H9 (cell line): ENCODE results near the gene SDK2. TPM values are rescaled to one million over a fixed set of nuclear protein-coding genes. Genes with fewer than 3 reads are reported as not detected.

Experiments
- DNase-seq: peaks from one replicate; pipeline ENCODE4 v3.0.0-alpha.2; 2017
- H2AFZ ChIP-seq: one replicate; pipeline ENCODE4 v1.6.1; 2013; ENCODE audit warnings: mild to moderate bottlenecking, low read length, control low read depth, moderate library complexity
- H2AK5ac ChIP-seq: 2 replicates; pipeline ENCODE4 v1.6.1; 2013; ENCODE audit warnings: low read length, control low read depth, mixed read lengths; ENCODE audit not compliant: insufficient read length
- H2BK120ac ChIP-seq: one replicate; pipeline ENCODE4 v1.6.1; 2013; ENCODE audit warnings: low read depth, mild to moderate bottlenecking, low read length, control low read depth, inconsistent platforms; ENCODE audit not compliant: poor library complexity, severe bottlenecking
- H2BK12ac ChIP-seq: 2 replicates; pipeline ENCODE4 v1.6.1; 2013; ENCODE audit warnings: low read length, control low read depth, mixed read lengths, low read depth; ENCODE audit not compliant: insufficient read length
- H2BK15ac ChIP-seq: 2 replicates; pipeline ENCODE4 v1.6.1; 2013; ENCODE audit warnings: low read depth, low read length, control low read depth
- H2BK20ac ChIP-seq: one replicate; pipeline ENCODE4 v1.6.1; 2013; ENCODE audit warnings: low read depth, mild to moderate bottlenecking, low read length, control low read depth, inconsistent platforms; ENCODE audit not compliant: poor library complexity, severe bottlenecking
- H2BK5ac ChIP-seq: 2 replicates; pipeline ENCODE4 v1.6.1; 2013; ENCODE audit warnings: low read length, control low read depth, mixed read lengths; ENCODE audit not compliant: insufficient read length
- H3K14ac ChIP-seq: 2 replicates; pipeline ENCODE4 v1.6.1; 2013; ENCODE audit warnings: low read length, control low read depth; ENCODE audit not compliant: insufficient read depth
- H3K18ac ChIP-seq: 2 replicates; pipeline ENCODE4 v1.6.1; 2013; ENCODE audit warnings: low read depth, mild to moderate bottlenecking, mixed read lengths, low read length, control low read depth; ENCODE audit not compliant: insufficient read length
- H3K23ac ChIP-seq: 2 replicates; pipeline ENCODE4 v1.6.1; 2013; ENCODE audit warnings: low read length, control low read depth, mixed read lengths, low read depth; ENCODE audit not compliant: insufficient read length
- H3K23me2 ChIP-seq: 2 replicates; pipeline ENCODE4 v1.6.1; 2013; ENCODE audit warnings: low read depth, mild to moderate bottlenecking, mixed read lengths, low read length, control low read depth; ENCODE audit not compliant: insufficient read length, poor library complexity, severe bottlenecking
- H3K27ac ChIP-seq: 2 replicates; pipeline ENCODE4 v1.5.1; 2013; ENCODE audit warnings: low read length, control low read depth, mixed read lengths, low read depth; ENCODE audit not compliant: insufficient read length
- H3K27me3 ChIP-seq: 2 replicates; pipeline ENCODE4 v1.6.1; 2013; ENCODE audit warnings: low read length, control low read depth, inconsistent platforms; ENCODE audit not compliant: insufficient read depth
- H3K4ac ChIP-seq: 2 replicates; pipeline ENCODE4 v1.6.1; 2013; ENCODE audit warnings: low read depth, mild to moderate bottlenecking, control low read depth, inconsistent platforms, low read length, moderate library complexity
- H3K4me1 ChIP-seq: 2 replicates; pipeline ENCODE4 v1.6.1; 2013; ENCODE audit warnings: low read length, control low read depth, inconsistent platforms; ENCODE audit not compliant: insufficient read depth
- H3K4me2 ChIP-seq: 2 replicates; pipeline ENCODE4 v1.6.1; 2013; ENCODE audit warnings: low read length, control low read depth, mixed read lengths; ENCODE audit not compliant: insufficient read length, insufficient read depth
- H3K56ac ChIP-seq: 2 replicates; pipeline ENCODE4 v1.6.1; 2013; ENCODE audit warnings: low read depth, mild to moderate bottlenecking, mixed read lengths, low read length, control low read depth; ENCODE audit not compliant: insufficient read length
- H3K79me1 ChIP-seq: 2 replicates; pipeline ENCODE4 v1.6.1; 2013; ENCODE audit warnings: low read depth, mild to moderate bottlenecking, moderate library complexity, low read length, control low read depth, inconsistent platforms; ENCODE audit not compliant: insufficient read depth, poor library complexity, severe bottlenecking
- H3K79me2 ChIP-seq: 2 replicates; pipeline ENCODE4 v1.6.1; 2013; ENCODE audit warnings: low read length, control low read depth, inconsistent platforms; ENCODE audit not compliant: insufficient read depth
- H3K9ac ChIP-seq: 2 replicates; pipeline ENCODE4 v1.6.1; 2013; ENCODE audit warnings: low read length, control low read depth, mixed read lengths; ENCODE audit not compliant: insufficient read length; ENCODE audit errors: extremely low read depth
- H3K9me3 ChIP-seq: one replicate; pipeline ENCODE4 v1.6.1; 2013; ENCODE audit warnings: low read depth, low read length, inconsistent platforms; ENCODE audit not compliant: control insufficient read depth
- H3T11ph ChIP-seq: one replicate; pipeline ENCODE4 v1.6.1; 2013; ENCODE audit warnings: mild to moderate bottlenecking, low read length, control low read depth, inconsistent platforms
- H4K20me1 ChIP-seq: one replicate; pipeline ENCODE4 v1.6.1; 2013; ENCODE audit not compliant: control insufficient read depth, insufficient read length, insufficient read depth
- H4K5ac ChIP-seq: 2 replicates; pipeline ENCODE4 v1.6.1; 2013; ENCODE audit warnings: low read depth, mild to moderate bottlenecking, mixed read lengths, low read length, control low read depth; ENCODE audit not compliant: insufficient read length
- H4K8ac ChIP-seq: replicated peaks from 2 replicates; pipeline ENCODE4 v1.6.1; 2013; ENCODE audit warnings: low read length, control low read depth, mixed read lengths, low read depth; ENCODE audit not compliant: insufficient read length
- H4K91ac ChIP-seq: 2 replicates; pipeline ENCODE4 v1.6.1; 2013; ENCODE audit warnings: low read depth, mild to moderate bottlenecking, moderate library complexity, mixed read lengths, low read length, control low read depth; ENCODE audit not compliant: insufficient read length
- H3K27ac Mint-ChIP-seq, 3 experiments: 2 replicates in 2 of 3; 3 replicates in 1 of 3; pipeline ENCODE4 v1.8.0; 2020 to 2021; ENCODE audit warnings: mixed read lengths in 3 of 3, mild to moderate bottlenecking in 1 of 3, moderate library complexity in 1 of 3
- H3K27me3 Mint-ChIP-seq: 2 replicates; pipeline ENCODE4 v1.8.0; 2021; ENCODE audit warnings: low read depth, mild to moderate bottlenecking, moderate library complexity, mixed read lengths
- H3K36me3 Mint-ChIP-seq, 3 experiments: 2 replicates in 2 of 3; 3 replicates in 1 of 3; pipeline ENCODE4 v1.8.0; 2020 to 2021; ENCODE audit warnings: low read depth in 3 of 3, mixed read lengths in 3 of 3; ENCODE audit not compliant: insufficient read depth in 1 of 3
- H3K4me1 Mint-ChIP-seq, 2 experiments: 2 replicates each; pipeline ENCODE4 v1.8.0; 2020; ENCODE audit warnings: mixed read lengths in 2 of 2
- H3K4me3 Mint-ChIP-seq, 2 experiments: 2 replicates in 1 of 2; 3 replicates in 1 of 2; pipeline ENCODE4 v1.8.0; 2020 to 2021; ENCODE audit warnings: mild to moderate bottlenecking in 2 of 2, mixed read lengths in 2 of 2, moderate library complexity in 1 of 2
- H3K9me3 Mint-ChIP-seq, 2 experiments: 2 replicates in 1 of 2; 3 replicates in 1 of 2; pipeline ENCODE4 v1.8.0; 2020; ENCODE audit warnings: mild to moderate bottlenecking in 2 of 2, mixed read lengths in 2 of 2, moderate library complexity in 1 of 2
- CTCF ChIP-seq: fragments of 200-600 bp; sonication (generic); conservative IDR thresholded peaks from 3 replicates; pipeline ENCODE4 v1.8.0; 2021; ENCODE audit warnings: antibody characterized with exemption, mild to moderate bottlenecking
- WGBS: extraction: QIAGEN DNeasy Blood & Tissue Kit; methylation state at CpG from one replicate; pipeline ENCODE4 v1.1.7; 2013; ENCODE audit warnings: missing lambda C conversion rate, low lambda C conversion rate, mixed read lengths; ENCODE audit not compliant: insufficient read length; ENCODE audit errors: extremely low coverage; 5-methylcytosine and 5-hydroxymethylcytosine counted together
- total RNA-seq: library from RNA; stranded (reverse); gene quantifications from 2 replicates; pipeline ENCODE4 v1.2.1, GENCODE V29; 2021

Gene SDK2
- total RNA-seq, 1 experiment from 2014 or later = 9.1 TPM

DNA sequence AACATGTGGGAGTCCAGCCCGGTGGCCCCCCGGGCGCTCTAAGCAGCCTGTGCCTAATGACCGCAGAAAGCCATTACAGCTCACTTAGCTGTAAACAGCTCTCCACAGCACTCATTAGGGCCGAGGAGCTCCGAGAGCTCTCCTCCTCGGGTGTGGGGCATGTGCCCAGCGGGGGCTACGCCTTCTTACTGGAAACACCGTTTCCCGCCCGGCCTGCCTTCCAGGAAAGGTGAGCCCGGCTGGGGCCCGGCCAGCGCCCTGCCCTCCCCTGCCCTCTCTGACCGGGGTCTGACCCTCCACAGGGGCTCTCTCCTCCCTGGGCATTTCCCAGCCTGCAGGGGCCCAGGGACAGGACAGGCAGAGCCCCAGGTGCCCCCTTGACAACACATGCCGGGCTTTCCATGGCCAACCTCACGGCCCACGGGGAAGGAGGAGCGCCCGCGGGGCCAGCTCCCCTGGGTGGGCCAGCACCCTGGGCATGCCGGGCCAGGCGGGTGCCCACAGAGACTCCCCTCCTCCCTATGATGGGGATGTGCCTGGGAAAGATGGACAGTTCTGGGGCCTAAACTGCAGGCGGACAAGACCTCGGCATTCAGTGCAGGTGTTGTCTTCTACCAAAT is 72.6 kb downstream of the SDK2 start:
- Histone ChIP-seq H3K18ac (no peak overlapping the region), H2AK5ac (no peak overlapping the region), H3K9me3 (no peaks in the 10 kb centered on the region), H3K4me1 (peaks cover 2% of the 10 kb centered on the region), H3K27me3 (no peaks in the 10 kb centered on the region), H2BK120ac (no peak overlapping the region), H3K14ac (no peak overlapping the region), H3K4ac (no peak overlapping the region), H3K23me2 (no peaks in the 10 kb centered on the region), H2AFZ (no peak overlapping the region), H3K27ac (no peak overlapping the region), H3K56ac (no peak overlapping the region), H2BK12ac (no peak overlapping the region), H3K9ac (no peak overlapping the region), H2BK20ac (no peak overlapping the region), H4K91ac (no peak overlapping the region), H2BK5ac (no peak overlapping the region), H3T11ph (no peak overlapping the region), H4K20me1 (no peaks in the 10 kb centered on the region), H2BK15ac (no peak overlapping the region), H3K4me2 (no peak overlapping the region), H4K5ac (no peak overlapping the region), H4K8ac (no peak overlapping the region), H3K79me2 (no peaks in the 10 kb centered on the region), H3K79me1 (no peaks in the 10 kb centered on the region), H3K23ac (no peak overlapping the region)
- no peak overlapping the region for H3K4me3 Mint-ChIP-seq
- H3K9me3 Mint-ChIP-seq = no peaks in the 10 kb centered on the region
- no peak for TF ChIP-seq CTCF
- H3K27me3 Mint-ChIP-seq = 0 out of 2 replicates have a peak, but pooled peaks cover 1% of the 10 kb centered on the region
- peaks cover 26 to 53% of the 10 kb centered on the region in 2 experiments for H3K4me1 Mint-ChIP-seq
- H3K36me3 Mint-ChIP-seq = no peaks in the 10 kb centered on the region; a peak in 1 of 7 replicates
- no peak for DNase-seq
- no CpG with 5 or more reads among the region's 26 CpGs for WGBS
- H3K27ac Mint-ChIP-seq = no peak overlapping the region; a peak in 1 of 7 replicates
